ENCODE measurements around the gene WIPI1.
A peak's percentile ranks its signal among the peaks of the same experiment; 100 is the strongest.

- TF ChIP-seq POLR2A (IDR thresholded peaks at IDR 0.05) (no peak), CTCF (IDR thresholded peaks at IDR 0.05) (peak; percentile 91 to 92)
These were observed 21.1 kb downstream of the WIPI1 start for GRCh38 chr17:68435876-68436842.

Data from suprapubic skin (tissue), 3 donors.